GM12891 (cell line): ENCODE data around the gene ARL5C.

ENCODE experiments used
- POLR2A ChIP-seq: IDR thresholded peaks from 2 replicates; pipeline ENCODE4 v1.6.1; 2011; ENCODE audit warnings: low read depth, low read length, control low read depth
- POLR2AphosphoS5 ChIP-seq: IDR thresholded peaks from 2 replicates; pipeline ENCODE4 v1.6.1; 2011; ENCODE audit warnings: low read depth, low read length, control low read depth

- TF ChIP-seq POLR2A, result no peak
- TF ChIP-seq POLR2AphosphoS5, result no peak
Measured at GRCh38 chr17:39141294-39141693, 24.7 kb downstream of the ARL5C start.
